K562 (cell line): ENCODE measurements around the gene ZNF180. TPM values are rescaled to one million over a fixed set of nuclear protein-coding genes. Genes with fewer than 3 reads are reported as not detected.

Experiments used
- ATAC-seq: fragments of 200-7000 bp; cut with Tn5 transposase; 3 replicates; pipeline ENCODE4 v1.9.1; 2020; ENCODE audit warnings: moderate library complexity
- BruUV-seq: library from RNA; stranded (reverse); fragments of 400-500 nt; replicated peaks from 2 replicates; lab custom pipeline; 2021; lab: Mats Ljungman, UMichigan
- CTCF ChIA-PET: fragments of 300-600 bp; formaldehyde crosslinking; extraction: SDS; loops from one replicate; lab custom pipeline; 2021; ENCODE audit warnings: low intra/inter-chr PET ratio; lab: Yijun Ruan, JAX
- POLR2A ChIA-PET: fragments of 300-600, 350-650 bp; sonication (Branson Sonifier 250); formaldehyde crosslinking; extraction: SDS; loops from one replicate; lab custom pipeline; 2021; ENCODE audit warnings: antibody characterized with exemption, inconsistent platforms; lab: Yijun Ruan, JAX
- DNase-seq, 4 experiments: peaks; one replicate each; pipeline versions ENCODE4 v3.0.0 to v3.0.0-alpha.2; 2011 to 2018; ENCODE audit warnings: low spot score in 3 of 4, mixed read lengths in 3 of 4; ENCODE audit errors: extremely low read depth in 1 of 4
- FAIRE-seq: peaks from 2 replicates; lab custom pipeline; 2011; peaks lifted over from hg19 to GRCh38; lab: Jason Lieb, UNC
- H2AFZ ChIP-seq: 2 replicates; pipeline ENCODE4 v1.6.0; 2011; ENCODE audit warnings: low read depth, low read length, control low read depth, inconsistent platforms
- H3K27ac ChIP-seq: fragments of 200-600 bp; 3 replicates; pipeline ENCODE4 v1.8.0; 2011; ENCODE audit warnings: low read depth, mild to moderate bottlenecking, control low read depth, inconsistent platforms, low read length, moderate library complexity, mixed read lengths; ENCODE audit errors: extremely low read depth
- H3K27me3 ChIP-seq, 2 experiments: fragments of 300-600 bp in 1 of 2; 2 replicates in 1 of 2; 3 replicates in 1 of 2; pipeline versions ENCODE4 v1.6.0 to v1.8.0; 2011; ENCODE audit warnings: inconsistent platforms in 2 of 2, low read length in 2 of 2, mild to moderate bottlenecking in 1 of 2, mixed read lengths in 1 of 2, moderate library complexity in 1 of 2; ENCODE audit not compliant: control insufficient read depth in 2 of 2, insufficient read depth in 2 of 2
- H3K36me3 ChIP-seq: fragments of 300-600 bp; 3 replicates; pipeline ENCODE4 v1.8.0; 2011; ENCODE audit warnings: mild to moderate bottlenecking, low read length, inconsistent platforms; ENCODE audit not compliant: control insufficient read depth, insufficient read depth
- H3K4me1 ChIP-seq, 2 experiments: fragments of 200-600 bp in 1 of 2; replicated peaks in 1 of 2; 2 replicates in 1 of 2; 3 replicates in 1 of 2; pipeline versions ENCODE4 v1.5.1 to v1.8.0; 2011; ENCODE audit warnings: inconsistent platforms in 2 of 2, low read length in 2 of 2, mild to moderate bottlenecking in 1 of 2, mixed read lengths in 1 of 2, moderate library complexity in 1 of 2; ENCODE audit not compliant: control insufficient read depth in 2 of 2, insufficient read depth in 2 of 2
- H3K4me2 ChIP-seq: 2 replicates; pipeline ENCODE4 v1.6.1; 2011; ENCODE audit warnings: low read length, control low read depth, inconsistent platforms, mixed read lengths; ENCODE audit not compliant: insufficient read depth
- H3K4me3 ChIP-seq: fragments of 200-600 bp; sonication (generic), shearing (Covaris generic); 2 replicates; pipeline ENCODE4 v1.5.1; 2016; ENCODE audit warnings: control low read depth, inconsistent platforms
- H3K79me2 ChIP-seq: fragments of 200-600 bp; 3 replicates; pipeline ENCODE4 v1.8.0; 2011; ENCODE audit warnings: low read length, inconsistent platforms; ENCODE audit not compliant: control insufficient read depth, insufficient read depth
- H3K9ac ChIP-seq, 2 experiments: 2 replicates each; pipeline versions ENCODE4 v1.6.0 to v1.6.1; 2011; ENCODE audit warnings: low read depth in 2 of 2, low read length in 2 of 2, control low read depth in 1 of 2, inconsistent platforms in 1 of 2, mild to moderate bottlenecking in 1 of 2, mixed read lengths in 1 of 2; ENCODE audit not compliant: insufficient read depth in 1 of 2
- H3K9me1 ChIP-seq: one replicate; pipeline ENCODE4 v1.6.0; 2011; ENCODE audit warnings: inconsistent platforms, mild to moderate bottlenecking, low read length, moderate library complexity; ENCODE audit not compliant: control insufficient read depth, insufficient read depth
- H3K9me3 ChIP-seq: replicated peaks from 2 replicates; pipeline ENCODE4 v1.5.1; 2011; ENCODE audit warnings: low read depth, low read length, inconsistent platforms; ENCODE audit not compliant: control insufficient read depth, insufficient read depth
- H4K20me1 ChIP-seq: replicated peaks from 2 replicates; pipeline ENCODE4 v1.6.1; 2011; ENCODE audit warnings: low read length, inconsistent platforms, mixed read lengths; ENCODE audit not compliant: control insufficient read depth, insufficient read depth
- FIP1L1 ChIP-seq: fragments of 200-400 bp; formaldehyde crosslinking; IDR thresholded peaks from 2 replicates; pipeline ENCODE4 v1.6.1; 2018; ENCODE audit warnings: mild to moderate bottlenecking, low read depth, low read length; ENCODE audit not compliant: poor library complexity, severe bottlenecking
- HMG20B ChIP-seq: fragments of 250-450 bp; sonication (Bioruptor Pico); IDR thresholded peaks from 2 replicates; pipeline ENCODE4 v1.5.0; 2021; ENCODE audit warnings: mild to moderate bottlenecking
- MEF2D ChIP-seq: conservative IDR thresholded peaks from 2 replicates; pipeline ENCODE4 v1.6.1; 2016; ENCODE audit warnings: low read depth, missing genetic modification characterization, missing compliant biosample characterization
- MYNN ChIP-seq, 2 experiments: sonication (generic); formaldehyde crosslinking in 1 of 2; IDR thresholded peaks; 2 replicates each; pipeline versions ENCODE4 v1.5.0 to v1.6.1; 2016 to 2020; ENCODE audit warnings: antibody characterized with exemption in 1 of 2, missing genetic modification reagents in 1 of 2
- RBM25 ChIP-seq: fragments of 200-400 bp; formaldehyde crosslinking; IDR thresholded peaks from 2 replicates; pipeline ENCODE4 v1.6.1; 2018; ENCODE audit warnings: low read length, low read depth, moderate library complexity; ENCODE audit not compliant: severe bottlenecking
- SMARCE1 ChIP-seq: fragments of 450-650 bp; IDR thresholded peaks from 2 replicates; pipeline ENCODE4 v1.7.1; 2016; ENCODE audit warnings: mild to moderate bottlenecking
- ZNF354B ChIP-seq: fragments of 250-450 bp; sonication (Bioruptor Pico); IDR thresholded peaks from 2 replicates; pipeline ENCODE4 v1.4.0; 2020
- WGBS: fragments of 100-300 bp; shearing (Covaris generic); methylation state at CpG from one replicate; pipeline ENCODE4 v1.1.6; 2016; ENCODE audit warnings: low coverage, mixed read lengths; ENCODE audit not compliant: insufficient coverage; ENCODE audit errors: missing lambda C conversion rate; 5-methylcytosine and 5-hydroxymethylcytosine counted together
- in situ Hi-C: fragments of 300-500 bp; cut with MboI; formaldehyde crosslinking; loops from 4 replicates; pipeline ENCODE4 v1.15.0; 2018; ENCODE audit warnings: inconsistent platforms, mixed read lengths
- intact Hi-C: fragments of 100-400 bp; cut with micrococcal nuclease; formaldehyde crosslinking; loops from 2 replicates; pipeline ENCODE4 v1.14.2; 2022
- polyA plus RNA-seq, 8 experiments: library from polyadenylated mRNA; depleted of rRNA in 4 of 8; stranded (reverse) in 5 of 8; unstranded in 3 of 8; fragments of >200 nt; fragmentation: Nextera tagmentation in 2 of 8; fragmentation: Illumina TruSeq in 1 of 8; extraction: Ambion mirVana in 2 of 8; extraction: Trizol in 1 of 8; gene quantifications; 2 replicates each; pipeline versions ENCODE4 v1.2.1 to v1.2.3, GENCODE V29; 2011 to 2014; ENCODE audit warnings: inconsistent platforms in 1 of 8, missing spikeins in 1 of 8
- total RNA-seq, 7 experiments: library from RNA; depleted of rRNA in 6 of 7; stranded (reverse); fragments of >200 nt in 6 of 7; fragmentation: Illumina TruSeq in 2 of 7; extraction: Trizol in 2 of 7; gene quantifications; 2 replicates each; pipeline versions ENCODE4 v1.2.1 to v1.2.3, GENCODE V29; 2011 to 2021; ENCODE audit warnings: low replicate concordance in 1 of 7
- TF ChIP-seq, protein P1 (sequence below): sonication (generic); formaldehyde crosslinking; IDR thresholded peaks from 2 replicates; pipeline ENCODE4 v1.8.1; 2022; ENCODE audit warnings: missing genetic modification reagents
- TF ChIP-seq, protein P2 (sequence below), 2 experiments: IDR thresholded peaks; 2 replicates each; pipeline ENCODE4 v1.6.1; 2011; ENCODE audit warnings: borderline replicate concordance in 1 of 2, control low read depth in 1 of 2, low read depth in 1 of 2, low read length in 1 of 2, mild to moderate bottlenecking in 1 of 2, mixed read lengths in 1 of 2, moderate library complexity in 1 of 2; ENCODE audit not compliant: insufficient read depth in 1 of 2, insufficient read length in 1 of 2, poor library complexity in 1 of 2, severe bottlenecking in 1 of 2; ENCODE audit errors: extremely low read depth in 1 of 2
- TF ChIP-seq, protein P3 (sequence below): fragments of 450-650 bp; IDR thresholded peaks from 2 replicates; pipeline ENCODE4 v1.6.1; 2016
- TF ChIP-seq, protein P4 (sequence below), 2 experiments: fragments of 250-450 bp in 1 of 2; fragments of 450-650 bp in 1 of 2; sonication (Bioruptor Pico) in 1 of 2; IDR thresholded peaks; 2 replicates each; pipeline versions ENCODE4 v1.6.1 to v1.8.0; 2016 to 2021; ENCODE audit warnings: mild to moderate bottlenecking in 2 of 2, moderate library complexity in 2 of 2, missing compliant biosample characterization in 1 of 2, missing genetic modification characterization in 1 of 2
- TF ChIP-seq, protein P5 (sequence below): sonication (generic); formaldehyde crosslinking; IDR thresholded peaks from 2 replicates; pipeline ENCODE4 v1.8.0; 2022; ENCODE audit warnings: mild to moderate bottlenecking, missing genetic modification reagents, borderline replicate concordance

ZNF180 gene
- total and polyA plus RNA-seq, 9 of the 15 experiments (the other 6 are each of a cell fraction or from before 2014, with no cell fraction given), result 1.8 to 8.7 (median 5.9) TPM

DNA sequence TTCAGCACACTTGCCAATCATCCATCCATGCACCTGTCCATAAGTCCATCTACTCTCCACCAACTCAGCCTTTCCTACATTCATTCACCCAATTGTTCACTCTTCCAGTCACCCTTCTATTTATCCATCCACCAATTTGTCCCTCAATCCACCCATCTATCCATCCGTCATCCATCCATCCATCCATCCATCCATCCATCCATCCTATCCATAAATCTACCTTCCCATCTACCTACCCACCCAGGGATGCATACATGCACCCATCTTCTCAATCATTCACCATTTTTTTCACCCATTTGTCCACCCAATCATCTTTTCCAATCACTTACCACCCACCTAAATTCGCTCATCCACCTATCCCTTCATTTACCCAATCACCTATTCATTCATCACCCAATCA is 43.7 kb upstream of the ZNF180 start:
- POLR2A ChIA-PET, result no interaction called here
- Histone ChIP-seq H4K20me1 (no peaks in the 10 kb centered on the region), H3K4me1 (no peaks in the 10 kb centered on the region), H3K27ac (no peak overlapping the region), H2AFZ (no peak overlapping the region), H3K9ac (no peak overlapping the region), H3K79me2 (no peaks in the 10 kb centered on the region), H3K4me3 (no peak overlapping the region), H3K9me3 (no peaks in the 10 kb centered on the region), H3K4me2 (no peak overlapping the region), H3K27me3 (no peaks in the 10 kb centered on the region; a peak in 1 of 5 replicates), H3K36me3 (no peaks in the 10 kb centered on the region), H3K9me1 (no peaks in the 10 kb centered on the region)
- intact Hi-C loops, result no loop called here
- no peak for TF ChIP-seq MYNN (IDR thresholded peaks at IDR 0.05)
- no peak for TF ChIP-seq MYNN (CRISPR knock-in tag; IDR thresholded peaks at IDR 0.05)
- TF ChIP-seq SMARCE1, result no peak
- TF ChIP-seq, protein P1, sequence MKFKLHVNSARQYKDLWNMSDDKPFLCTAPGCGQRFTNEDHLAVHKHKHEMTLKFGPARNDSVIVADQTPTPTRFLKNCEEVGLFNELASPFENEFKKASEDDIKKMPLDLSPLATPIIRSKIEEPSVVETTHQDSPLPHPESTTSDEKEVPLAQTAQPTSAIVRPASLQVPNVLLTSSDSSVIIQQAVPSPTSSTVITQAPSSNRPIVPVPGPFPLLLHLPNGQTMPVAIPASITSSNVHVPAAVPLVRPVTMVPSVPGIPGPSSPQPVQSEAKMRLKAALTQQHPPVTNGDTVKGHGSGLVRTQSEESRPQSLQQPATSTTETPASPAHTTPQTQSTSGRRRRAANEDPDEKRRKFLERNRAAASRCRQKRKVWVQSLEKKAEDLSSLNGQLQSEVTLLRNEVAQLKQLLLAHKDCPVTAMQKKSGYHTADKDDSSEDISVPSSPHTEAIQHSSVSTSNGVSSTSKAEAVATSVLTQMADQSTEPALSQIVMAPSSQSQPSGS (CRISPR knock-in tag), result no peak
- no peak for TF ChIP-seq HMG20B
- TF ChIP-seq, protein P2, sequence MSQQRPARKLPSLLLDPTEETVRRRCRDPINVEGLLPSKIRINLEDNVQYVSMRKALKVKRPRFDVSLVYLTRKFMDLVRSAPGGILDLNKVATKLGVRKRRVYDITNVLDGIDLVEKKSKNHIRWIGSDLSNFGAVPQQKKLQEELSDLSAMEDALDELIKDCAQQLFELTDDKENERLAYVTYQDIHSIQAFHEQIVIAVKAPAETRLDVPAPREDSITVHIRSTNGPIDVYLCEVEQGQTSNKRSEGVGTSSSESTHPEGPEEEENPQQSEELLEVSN (IDR thresholded peaks at IDR 0.05; ENCODE audit: borderline replicate concordance in 1 of 2, extremely low read depth in 1 of 2, insufficient read depth in 1 of 2, insufficient read length in 1 of 2, low read depth in 1 of 2, low read length in 1 of 2, poor library complexity in 1 of 2, severe bottlenecking in 1 of 2), result no peak
- TF ChIP-seq MEF2D (tag), result no peak
- TF ChIP-seq ZNF354B (CRISPR knock-in tag), result no peak
- TF ChIP-seq, protein P3, sequence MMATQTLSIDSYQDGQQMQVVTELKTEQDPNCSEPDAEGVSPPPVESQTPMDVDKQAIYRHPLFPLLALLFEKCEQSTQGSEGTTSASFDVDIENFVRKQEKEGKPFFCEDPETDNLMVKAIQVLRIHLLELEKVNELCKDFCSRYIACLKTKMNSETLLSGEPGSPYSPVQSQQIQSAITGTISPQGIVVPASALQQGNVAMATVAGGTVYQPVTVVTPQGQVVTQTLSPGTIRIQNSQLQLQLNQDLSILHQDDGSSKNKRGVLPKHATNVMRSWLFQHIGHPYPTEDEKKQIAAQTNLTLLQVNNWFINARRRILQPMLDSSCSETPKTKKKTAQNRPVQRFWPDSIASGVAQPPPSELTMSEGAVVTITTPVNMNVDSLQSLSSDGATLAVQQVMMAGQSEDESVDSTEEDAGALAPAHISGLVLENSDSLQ, result no peak
- no peak for TF ChIP-seq FIP1L1
- TF ChIP-seq, protein P4, sequence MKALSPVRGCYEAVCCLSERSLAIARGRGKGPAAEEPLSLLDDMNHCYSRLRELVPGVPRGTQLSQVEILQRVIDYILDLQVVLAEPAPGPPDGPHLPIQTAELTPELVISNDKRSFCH (CRISPR knock-in tag; IDR thresholded peaks at IDR 0.05), result no peak
- TF ChIP-seq, protein P4 (tag; IDR thresholded peaks at IDR 0.05), result no peak
- TF ChIP-seq, protein P5, sequence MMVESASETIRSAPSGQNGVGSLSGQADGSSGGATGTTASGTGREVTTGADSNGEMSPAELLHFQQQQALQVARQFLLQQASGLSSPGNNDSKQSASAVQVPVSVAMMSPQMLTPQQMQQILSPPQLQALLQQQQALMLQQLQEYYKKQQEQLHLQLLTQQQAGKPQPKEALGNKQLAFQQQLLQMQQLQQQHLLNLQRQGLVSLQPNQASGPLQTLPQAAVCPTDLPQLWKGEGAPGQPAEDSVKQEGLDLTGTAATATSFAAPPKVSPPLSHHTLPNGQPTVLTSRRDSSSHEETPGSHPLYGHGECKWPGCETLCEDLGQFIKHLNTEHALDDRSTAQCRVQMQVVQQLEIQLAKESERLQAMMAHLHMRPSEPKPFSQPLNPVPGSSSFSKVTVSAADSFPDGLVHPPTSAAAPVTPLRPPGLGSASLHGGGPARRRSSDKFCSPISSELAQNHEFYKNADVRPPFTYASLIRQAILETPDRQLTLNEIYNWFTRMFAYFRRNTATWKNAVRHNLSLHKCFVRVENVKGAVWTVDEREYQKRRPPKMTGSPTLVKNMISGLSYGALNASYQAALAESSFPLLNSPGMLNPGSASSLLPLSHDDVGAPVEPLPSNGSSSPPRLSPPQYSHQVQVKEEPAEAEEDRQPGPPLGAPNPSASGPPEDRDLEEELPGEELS, result no peak
- TF ChIP-seq RBM25, result no peak
- WGBS, result 8% methylated on average over 2 of the region's 2 CpGs
- no peak for FAIRE-seq
- ATAC-seq, result no peak
- in situ Hi-C loops, result no loop called here
- CTCF ChIA-PET, result no interaction called here
- DNase-seq, result no peak
- BruUV-seq, result no TSS peak
